DND-41 (cell line): Measurements from ENCODE around the gene RAD50.

Source experiments
- ATAC-seq: fragments of 200-7000 bp; cut with Tn5 transposase; 3 replicates; pipeline ENCODE4 v1.9.1; 2021; ENCODE audit warnings: low read depth; ENCODE audit not compliant: insufficient read depth
- DNase-seq: peaks from one replicate; pipeline ENCODE4 v3.0.0-alpha.2; 2020
- H2AFZ ChIP-seq: 2 replicates; pipeline ENCODE4 v1.6.0; 2012; ENCODE audit warnings: low read depth, low read length
- H3K27ac ChIP-seq: 2 replicates; pipeline ENCODE4 v1.5.1; 2012; ENCODE audit warnings: low read length, inconsistent platforms
- H3K27me3 ChIP-seq: fragments of 200-600 bp; sonication (generic); 2 replicates; pipeline ENCODE4 v1.6.0; 2012; ENCODE audit warnings: low read length, mild to moderate bottlenecking, inconsistent platforms; ENCODE audit not compliant: insufficient read depth, poor library complexity
- H3K36me3 ChIP-seq: 2 replicates; pipeline ENCODE4 v1.5.1; 2012; ENCODE audit warnings: low read length, inconsistent platforms; ENCODE audit not compliant: insufficient read depth
- H3K4me1 ChIP-seq: 2 replicates; pipeline ENCODE4 v1.5.1; 2012; ENCODE audit warnings: mild to moderate bottlenecking, low read length; ENCODE audit not compliant: insufficient read depth
- H3K4me2 ChIP-seq: 2 replicates; pipeline ENCODE4 v1.6.0; 2012; ENCODE audit warnings: mild to moderate bottlenecking, moderate library complexity, low read length, inconsistent platforms; ENCODE audit not compliant: insufficient read depth
- H3K4me3 ChIP-seq, 2 experiments: fragments of 200-600 bp in 1 of 2; shearing (Covaris generic) in 1 of 2; 2 replicates each; pipeline ENCODE4 v1.5.1; 2012 to 2016; ENCODE audit warnings: inconsistent platforms in 2 of 2, low read length in 2 of 2, mild to moderate bottlenecking in 2 of 2, low read depth in 1 of 2, moderate library complexity in 1 of 2
- H3K79me2 ChIP-seq: 2 replicates; pipeline ENCODE4 v1.6.0; 2012; ENCODE audit warnings: low read length, inconsistent platforms; ENCODE audit not compliant: insufficient read depth
- H3K9ac ChIP-seq: 2 replicates; pipeline ENCODE4 v1.6.0; 2012; ENCODE audit warnings: low read depth, mild to moderate bottlenecking, inconsistent platforms, low read length, moderate library complexity
- H3K9me3 ChIP-seq: 2 replicates; pipeline ENCODE4 v1.5.1; 2012; ENCODE audit warnings: low read length, moderate library complexity, mild to moderate bottlenecking, inconsistent platforms; ENCODE audit not compliant: insufficient read depth, severe bottlenecking
- H4K20me1 ChIP-seq: 2 replicates; pipeline ENCODE4 v1.6.0; 2012; ENCODE audit warnings: low read length; ENCODE audit not compliant: insufficient read depth
- CTCF ChIP-seq: IDR thresholded peaks from 2 replicates; pipeline ENCODE4 v1.5.1; 2012; ENCODE audit warnings: borderline replicate concordance, low read length, moderate library complexity, mild to moderate bottlenecking; ENCODE audit not compliant: poor library complexity, severe bottlenecking; ENCODE audit errors: extremely low read depth
- EZH2 ChIP-seq: IDR thresholded peaks from 3 replicates; pipeline ENCODE4 v1.6.1; 2012; ENCODE audit warnings: borderline replicate concordance, low read depth, mild to moderate bottlenecking, moderate library complexity, low read length, inconsistent platforms; ENCODE audit not compliant: severe bottlenecking

RAD50 gene

GRCh38 chr5:132594170-132594569 lies 37.4 kb downstream of the RAD50 start:
- H3K36me3 ChIP-seq = peaks cover 95% of the 10 kb centered on the region
- no peak for ATAC-seq
- no peak for DNase-seq

GRCh38 chr5:132595624-132596023 lies 38.8 kb downstream of the RAD50 start:
- Histone ChIP-seq H4K20me1 (0 out of 2 replicates have a peak, but pooled peaks cover 2% of the 10 kb centered on the region), H3K4me3 (no peak overlapping the region), H3K9me3 (no peaks in the 10 kb centered on the region), H3K27ac (no peak overlapping the region), H3K4me1 (no peaks in the 10 kb centered on the region), H3K4me2 (no peak overlapping the region), H2AFZ (no peak overlapping the region), H3K9ac (no peak overlapping the region), H3K79me2 (no peaks in the 10 kb centered on the region), H3K27me3 (no peaks in the 10 kb centered on the region), H3K36me3 (peaks cover 95% of the 10 kb centered on the region)
- TF ChIP-seq CTCF (no peak), EZH2 (no peak)
- DNase-seq = no peak
- ATAC-seq = no peak

More at GRCh38 chr5:132594170-132594569, 37.4 kb downstream of the RAD50 start:
- no peak for TF ChIP-seq CTCF
- TF ChIP-seq EZH2 = no peak
- Histone ChIP-seq H3K27ac (no peak overlapping the region), H3K9ac (no peak overlapping the region), H3K4me2 (no peak overlapping the region), H4K20me1 (0 out of 2 replicates have a peak, but pooled peaks cover 2% of the 10 kb centered on the region), H3K4me3 (no peak overlapping the region), H2AFZ (no peak overlapping the region), H3K9me3 (no peaks in the 10 kb centered on the region), H3K4me1 (no peaks in the 10 kb centered on the region), H3K27me3 (no peaks in the 10 kb centered on the region), H3K79me2 (no peaks in the 10 kb centered on the region)

- no peaks in the 10 kb centered on the region for H3K79me2 ChIP-seq
- no peaks in the 10 kb centered on the region for H3K27me3 ChIP-seq
- DNase-seq = no peak
- ATAC-seq = no peak
- no peaks in the 10 kb centered on the region for H3K4me1 ChIP-seq
- 0 out of 2 replicates have a peak, but pooled peaks cover 2% of the 10 kb centered on the region for H4K20me1 ChIP-seq
- no peaks in the 10 kb centered on the region for H3K9me3 ChIP-seq
- no peak overlapping the region for H3K9ac ChIP-seq
- no peak overlapping the region for H3K27ac ChIP-seq
- no peak overlapping the region for H2AFZ ChIP-seq
- no peak overlapping the region for H3K4me2 ChIP-seq
- TF ChIP-seq CTCF (no peak), EZH2 (no peak)
- peaks cover 84% of the 10 kb centered on the region for H3K36me3 ChIP-seq
- H3K4me3 ChIP-seq = no peak overlapping the region
These were observed 44.4 kb downstream of the RAD50 start for GRCh38 chr5:132601071-132601728.

- TF ChIP-seq EZH2 = no peak
- no peak for TF ChIP-seq CTCF
- no peak overlapping the region for H2AFZ ChIP-seq
- no peak overlapping the region for H3K9ac ChIP-seq
- H4K20me1 ChIP-seq = no peaks in the 10 kb centered on the region
- no peak overlapping the region for H3K4me3 ChIP-seq
- H3K79me2 ChIP-seq = no peaks in the 10 kb centered on the region
- H3K9me3 ChIP-seq = no peaks in the 10 kb centered on the region
- DNase-seq (no peak), ATAC-seq (no peak)
- no peaks in the 10 kb centered on the region for H3K4me1 ChIP-seq
- no peak overlapping the region for H3K4me2 ChIP-seq
- H3K27ac ChIP-seq = no peak overlapping the region
- H3K27me3 ChIP-seq = no peaks in the 10 kb centered on the region
- H3K36me3 ChIP-seq = peaks cover 68% of the 10 kb centered on the region
These were observed 50.3 kb downstream of the RAD50 start for GRCh38 chr5:132607095-132607494.
